Measurements from ENCODE around the gene DAZL.

DAZL gene

GRCh38 chr3:16570113-16570512 lies 35.1 kb downstream of the DAZL start:
- no peaks in the 10 kb centered on the region for H3F3A ChIP-seq (ENCODE audit: insufficient read depth, low read length)
- H3K4me3 ChIP-seq (ENCODE audit: low read length): no peak overlapping the region
- DNase-seq: no peak
- no peak overlapping the region for H3K4me2 ChIP-seq (ENCODE audit: low read depth, low read length)
- TF ChIP-seq EZH2phosphoT487 (IDR thresholded peaks at IDR 0.05; ENCODE audit: low read length) (no peak), CTCF (IDR thresholded peaks at IDR 0.05; ENCODE audit: low read length) (no peak), EZH2 (optimal IDR thresholded peaks at IDR 0.05; ENCODE audit: low read depth, low read length) (no peak)
- no peaks in the 10 kb centered on the region for H3K9me3 ChIP-seq (replicated peaks; ENCODE audit: insufficient read depth, low read length)
- H3K9me2 ChIP-seq (replicated peaks; ENCODE audit: insufficient read depth, low read length): no peaks in the 10 kb centered on the region
- H2AFZ ChIP-seq (ENCODE audit: low read length): no peak overlapping the region
- H3K27ac ChIP-seq (ENCODE audit: low read length): no peak overlapping the region
- no peaks in the 10 kb centered on the region for H3K27me3 ChIP-seq (replicated peaks; ENCODE audit: insufficient read depth, low read length)
- no peak overlapping the region for H3K9ac ChIP-seq (ENCODE audit: low read length)
- H3K4me1 ChIP-seq (ENCODE audit: low read length): no peaks in the 10 kb centered on the region
- H3K36me3 ChIP-seq (replicated peaks; ENCODE audit: insufficient read depth, low read length): no peaks in the 10 kb centered on the region
- no peaks in the 10 kb centered on the region for H4K20me1 ChIP-seq (ENCODE audit: insufficient read depth, low read length)
- H3K79me2 ChIP-seq (ENCODE audit: low read length): no peaks in the 10 kb centered on the region

DNA sequence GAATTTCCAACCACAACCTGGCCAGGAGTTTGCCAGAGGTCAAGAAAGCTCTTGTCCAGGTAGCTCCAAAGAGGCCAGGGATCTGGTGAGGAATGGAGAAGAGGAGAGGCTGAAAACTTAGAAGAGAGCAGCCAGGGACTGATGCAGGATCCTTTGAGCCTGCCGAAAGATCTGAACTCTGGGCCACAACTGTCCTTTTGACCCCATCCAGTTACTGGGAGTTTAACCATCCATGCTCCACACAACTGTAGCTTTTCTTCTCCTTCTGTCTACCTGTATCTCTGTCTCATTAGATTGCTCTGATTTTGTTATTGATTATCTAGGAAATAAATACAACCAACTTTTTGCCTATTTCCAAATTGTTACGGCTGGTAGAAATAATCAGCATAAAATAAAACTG lies 36.7 kb downstream of the DAZL start:
- H3K27me3 ChIP-seq (replicated peaks; ENCODE audit: insufficient read depth, low read length): no peaks in the 10 kb centered on the region
- no peaks in the 10 kb centered on the region for H4K20me1 ChIP-seq (ENCODE audit: insufficient read depth, low read length)
- no peaks in the 10 kb centered on the region for H3F3A ChIP-seq (ENCODE audit: insufficient read depth, low read length)
- no peak for TF ChIP-seq EZH2 (optimal IDR thresholded peaks at IDR 0.05; ENCODE audit: low read depth, low read length)
- TF ChIP-seq EZH2phosphoT487 (IDR thresholded peaks at IDR 0.05; ENCODE audit: low read length): no peak
- TF ChIP-seq CTCF (IDR thresholded peaks at IDR 0.05; ENCODE audit: low read length): no peak
- no peak for DNase-seq
- no peak overlapping the region for H3K9ac ChIP-seq (ENCODE audit: low read length)
- no peaks in the 10 kb centered on the region for H3K4me1 ChIP-seq (ENCODE audit: low read length)
- H3K9me2 ChIP-seq (replicated peaks; ENCODE audit: insufficient read depth, low read length): no peaks in the 10 kb centered on the region
- no peaks in the 10 kb centered on the region for H3K36me3 ChIP-seq (replicated peaks; ENCODE audit: insufficient read depth, low read length)
- no peak overlapping the region for H3K27ac ChIP-seq (ENCODE audit: low read length)
- H3K4me3 ChIP-seq (ENCODE audit: low read length): no peak overlapping the region
- H3K79me2 ChIP-seq (ENCODE audit: low read length): no peaks in the 10 kb centered on the region
- H2AFZ ChIP-seq (ENCODE audit: low read length): no peak overlapping the region
- no peak overlapping the region for H3K4me2 ChIP-seq (ENCODE audit: low read depth, low read length)
- H3K9me3 ChIP-seq (replicated peaks; ENCODE audit: insufficient read depth, low read length): no peaks in the 10 kb centered on the region

GRCh38 chr3:16568115-16568514 lies 37.1 kb downstream of the DAZL start:
- no peaks in the 10 kb centered on the region for H3K79me2 ChIP-seq (ENCODE audit: low read length)
- no peaks in the 10 kb centered on the region for H3K36me3 ChIP-seq (replicated peaks; ENCODE audit: insufficient read depth, low read length)
- H3K4me2 ChIP-seq (ENCODE audit: low read depth, low read length): no peak overlapping the region
- no peak overlapping the region for H3K27ac ChIP-seq (ENCODE audit: low read length)
- no peaks in the 10 kb centered on the region for H3K4me1 ChIP-seq (ENCODE audit: low read length)
- H3K9me3 ChIP-seq (replicated peaks; ENCODE audit: insufficient read depth, low read length): no peaks in the 10 kb centered on the region
- no peak overlapping the region for H3K4me3 ChIP-seq (ENCODE audit: low read length)
- H3K9ac ChIP-seq (ENCODE audit: low read length): no peak overlapping the region
- no peak for TF ChIP-seq EZH2phosphoT487 (IDR thresholded peaks at IDR 0.05; ENCODE audit: low read length)
- H3F3A ChIP-seq (ENCODE audit: insufficient read depth, low read length): no peaks in the 10 kb centered on the region
- H3K9me2 ChIP-seq (replicated peaks; ENCODE audit: insufficient read depth, low read length): no peaks in the 10 kb centered on the region
- no peaks in the 10 kb centered on the region for H3K27me3 ChIP-seq (replicated peaks; ENCODE audit: insufficient read depth, low read length)
- H2AFZ ChIP-seq (ENCODE audit: low read length): no peak overlapping the region
- no peaks in the 10 kb centered on the region for H4K20me1 ChIP-seq (ENCODE audit: insufficient read depth, low read length)
- no peak for DNase-seq

DNA sequence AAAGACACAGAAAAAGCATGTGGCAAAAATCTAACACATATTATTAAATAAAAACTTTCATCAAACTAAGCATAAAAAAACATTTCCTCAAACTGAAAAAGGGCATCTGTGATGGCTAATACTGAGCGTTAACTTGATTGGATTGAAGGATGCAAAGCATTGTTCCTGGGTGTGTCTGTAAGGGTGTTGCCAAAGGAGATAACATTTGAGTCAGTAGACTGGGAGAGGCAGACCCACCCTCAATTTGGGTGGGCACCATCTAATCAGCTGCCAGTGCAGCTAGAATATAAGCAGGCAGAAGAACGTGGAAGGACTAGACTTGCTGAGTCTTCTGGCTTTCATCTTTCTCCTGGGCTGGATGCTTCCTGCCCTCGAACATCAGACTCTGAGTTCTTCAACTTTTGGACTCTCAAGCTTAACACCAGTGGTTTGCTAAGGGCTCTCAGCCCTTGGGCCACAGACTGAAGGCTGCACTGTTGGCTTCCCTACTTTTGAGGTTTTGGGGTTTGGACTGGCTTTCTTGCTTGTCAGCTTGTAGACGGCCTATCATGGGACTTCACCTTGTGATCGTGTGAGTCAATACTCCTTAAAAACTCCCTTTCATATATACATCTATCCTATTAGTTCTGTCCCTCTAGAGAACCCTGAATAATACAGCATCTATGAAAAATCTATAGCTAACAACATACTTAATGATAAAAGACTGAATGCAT lies 45.4 kb downstream of the DAZL start:
- Histone ChIP-seq H3K27me3 (replicated peaks; ENCODE audit: insufficient read depth, low read length) (no peaks in the 10 kb centered on the region), H2AFZ (ENCODE audit: low read length) (no peak overlapping the region), H3K36me3 (replicated peaks; ENCODE audit: insufficient read depth, low read length) (no peaks in the 10 kb centered on the region), H3F3A (ENCODE audit: insufficient read depth, low read length) (no peaks in the 10 kb centered on the region), H4K20me1 (ENCODE audit: insufficient read depth, low read length) (no peaks in the 10 kb centered on the region), H3K9ac (ENCODE audit: low read length) (no peak overlapping the region), H3K9me2 (replicated peaks; ENCODE audit: insufficient read depth, low read length) (no peaks in the 10 kb centered on the region), H3K27ac (ENCODE audit: low read length) (no peak overlapping the region), H3K4me3 (ENCODE audit: low read length) (no peak overlapping the region), H3K79me2 (ENCODE audit: low read length) (no peaks in the 10 kb centered on the region), H3K4me1 (ENCODE audit: low read length) (no peaks in the 10 kb centered on the region), H3K9me3 (replicated peaks; ENCODE audit: insufficient read depth, low read length) (no peaks in the 10 kb centered on the region), H3K4me2 (ENCODE audit: low read depth, low read length) (no peak overlapping the region)
- TF ChIP-seq EZH2phosphoT487 (IDR thresholded peaks at IDR 0.05; ENCODE audit: low read length) (no peak), CTCF (IDR thresholded peaks at IDR 0.05; ENCODE audit: low read length) (no peak), EZH2 (optimal IDR thresholded peaks at IDR 0.05; ENCODE audit: low read depth, low read length) (no peak)
- DNase-seq: no peak
